NCI-H345 treated with DMSO at 0.1 percent for 48 hours (cell line): ENCODE results near the gene RUNX2.

Source experiments
- DNase-seq: peaks from one replicate; lab custom pipeline; 2025; ENCODE audit not compliant: unreplicated experiment; lab: John Stamatoyannopoulos, UW

RUNX2 gene

DNA sequence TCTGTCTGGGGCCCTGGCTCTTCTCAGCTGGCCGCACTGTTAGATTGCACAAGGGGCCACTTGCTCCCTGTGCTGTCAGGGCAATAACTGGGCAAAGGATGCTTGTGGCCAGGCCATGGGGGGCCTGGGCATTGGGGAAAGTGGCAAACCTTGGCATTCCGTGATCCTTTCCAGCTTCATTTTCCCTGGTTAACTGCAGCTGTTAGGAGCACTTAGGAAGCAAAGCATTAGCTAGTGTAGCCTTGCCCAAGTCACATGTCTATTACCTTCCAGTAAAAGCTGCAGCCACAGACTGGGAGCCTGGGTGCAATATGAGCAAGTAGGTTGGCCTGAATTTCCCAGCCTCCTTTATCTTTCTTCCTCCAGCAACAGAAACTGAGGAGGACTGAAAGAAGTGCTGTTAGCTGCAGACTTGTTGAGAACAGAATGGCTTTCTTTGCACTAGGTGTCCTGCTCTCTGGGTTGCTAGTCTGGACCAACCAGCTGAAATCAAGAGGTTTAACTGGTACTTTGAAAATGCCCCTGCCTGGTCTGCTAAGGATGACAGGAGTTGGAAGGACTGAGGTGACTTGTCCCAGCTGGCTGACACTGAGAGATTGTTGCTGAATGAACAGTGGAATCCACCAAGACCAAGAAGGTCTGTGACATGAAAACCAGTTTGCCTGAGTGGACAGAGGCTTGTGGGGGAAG is 361.9 kb downstream of the RUNX2 start:
- DNase-seq: no peak

DNA sequence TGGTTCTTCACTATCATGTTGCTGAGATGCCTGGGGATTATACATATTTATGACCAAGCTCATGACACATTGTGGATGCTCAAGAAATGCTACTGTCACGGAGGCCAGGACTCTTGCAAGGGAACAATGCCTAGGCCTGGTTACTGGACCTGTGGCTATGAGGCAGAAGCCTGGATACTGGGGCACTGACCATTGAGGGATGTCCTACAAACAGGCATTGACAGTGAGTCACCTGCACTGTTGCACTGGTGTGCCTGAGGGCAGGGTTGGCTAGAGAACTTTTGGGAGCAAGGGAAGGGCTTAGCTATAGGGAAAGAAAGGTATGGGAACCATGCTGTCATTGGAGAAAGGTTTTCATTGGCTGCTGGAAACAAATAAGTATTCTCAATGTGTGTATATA is 362.7 kb downstream of the RUNX2 start:
- no peak for DNase-seq

DNA sequence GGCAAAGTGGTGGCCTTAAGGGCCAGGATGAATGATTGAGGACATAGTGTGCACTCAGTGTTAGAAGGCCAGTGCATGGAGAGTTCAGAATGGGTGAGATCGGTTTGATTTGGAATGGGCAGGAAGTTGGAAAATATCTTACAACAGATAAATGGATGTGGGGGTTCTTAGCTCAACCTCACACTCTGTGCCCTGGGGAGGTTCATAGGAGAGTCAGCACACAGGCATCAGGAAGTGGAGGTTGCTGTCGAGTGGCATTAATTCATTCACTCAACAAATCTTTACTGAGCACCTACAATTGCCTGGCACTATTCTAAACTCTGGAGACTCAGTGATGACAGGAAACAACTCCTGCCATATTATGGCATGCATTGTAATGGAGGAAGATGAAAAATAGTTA is 363.3 kb downstream of the RUNX2 start:
- no peak for DNase-seq

DNA sequence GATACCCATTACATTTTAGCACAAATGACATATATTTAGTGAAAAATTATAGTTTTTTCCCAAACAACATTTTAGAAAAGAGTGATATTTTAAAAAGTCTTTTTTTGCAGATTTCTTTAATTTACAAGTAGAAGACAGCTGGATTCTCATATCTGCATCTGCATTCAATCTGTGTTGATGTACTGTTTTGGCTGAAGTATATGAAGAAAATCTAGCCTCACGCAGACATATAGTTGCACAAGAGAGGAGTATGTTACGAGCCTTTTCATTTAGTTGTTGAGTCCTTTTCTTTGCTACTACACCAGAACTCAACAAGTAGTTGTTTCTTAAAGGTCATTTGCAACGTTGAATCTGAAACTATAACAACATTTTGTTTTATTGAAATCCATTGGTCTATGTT is 363.9 kb downstream of the RUNX2 start:
- DNase-seq: no peak

DNA sequence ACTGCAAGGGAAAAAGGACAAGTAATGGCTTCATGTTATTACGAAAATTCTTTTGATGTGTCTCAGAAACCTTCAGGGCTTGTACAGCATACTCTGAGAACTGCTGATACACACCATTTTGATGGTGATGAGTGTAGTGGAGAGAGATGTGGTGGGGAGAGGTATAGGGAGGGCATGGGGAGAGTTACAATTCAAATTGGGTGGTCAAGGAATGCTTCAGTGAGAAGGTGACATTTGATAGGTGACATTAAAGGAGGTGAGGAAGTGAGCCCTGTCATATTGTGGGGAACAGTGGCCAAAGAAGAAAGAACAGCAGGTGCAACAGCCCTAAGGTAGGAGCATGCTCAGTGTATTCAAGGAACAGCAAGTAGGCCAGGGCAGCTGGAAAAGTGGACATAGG is 368.6 kb downstream of the RUNX2 start:
- DNase-seq: no peak

DNA sequence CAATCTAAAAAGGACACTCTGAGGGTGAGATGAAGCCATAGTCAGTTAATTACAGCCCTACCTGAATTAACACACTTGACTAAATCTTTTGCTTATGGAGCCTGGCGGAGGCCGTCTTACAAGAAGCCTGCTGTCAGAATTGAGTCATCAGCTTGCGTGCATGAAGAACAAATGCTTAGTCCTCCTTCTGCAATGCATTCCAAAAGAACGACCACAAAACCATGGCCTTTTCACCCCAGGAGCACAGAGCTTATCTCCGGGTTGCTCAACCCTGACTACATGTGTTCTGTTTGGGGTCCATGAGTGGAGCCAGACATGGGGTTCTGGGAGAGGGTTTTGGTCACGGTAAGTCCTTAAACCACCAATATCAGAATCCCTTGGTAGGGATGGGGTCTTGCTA is 369.5 kb downstream of the RUNX2 start:
- DNase-seq: no peak

DNA sequence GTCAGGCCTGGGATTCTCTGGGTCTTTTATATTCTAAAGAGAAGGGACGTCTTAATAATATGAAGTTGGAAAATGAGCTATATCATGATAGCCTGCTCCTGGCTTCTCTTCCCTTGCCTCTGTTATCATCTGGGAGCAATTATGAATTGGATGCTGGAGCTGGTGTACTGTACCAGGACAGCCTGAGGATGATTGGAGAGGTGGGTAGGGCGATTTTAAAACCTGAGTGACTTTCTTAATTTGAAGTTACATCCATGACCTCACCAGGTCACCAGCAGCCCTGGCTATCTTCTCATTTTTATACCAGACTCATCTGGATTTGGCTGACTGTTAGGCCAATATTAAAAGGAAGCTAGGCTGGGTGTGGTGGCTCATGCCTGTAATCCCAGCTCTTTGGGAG is 369.9 kb downstream of the RUNX2 start:
- DNase-seq: no peak

DNA sequence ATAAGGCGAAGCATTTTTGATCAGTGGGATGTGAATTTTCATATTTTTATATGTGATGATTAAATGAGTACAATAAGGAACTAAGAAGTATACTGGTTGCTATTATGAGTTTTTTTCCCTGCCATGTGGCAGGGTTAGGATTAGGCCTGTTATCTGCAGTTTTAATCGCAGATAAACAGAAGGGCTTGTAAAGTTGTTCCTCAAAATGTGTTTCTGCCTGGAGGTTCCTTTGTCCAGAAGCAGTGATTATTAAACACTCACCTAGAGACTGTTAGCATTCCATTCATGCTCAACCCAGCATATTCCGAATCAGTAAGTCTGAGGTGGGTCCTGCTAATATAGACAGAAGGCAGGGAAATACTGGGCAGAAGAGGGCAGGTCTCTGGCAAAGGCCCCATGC is 371.5 kb downstream of the RUNX2 start:
- no peak for DNase-seq

DNA sequence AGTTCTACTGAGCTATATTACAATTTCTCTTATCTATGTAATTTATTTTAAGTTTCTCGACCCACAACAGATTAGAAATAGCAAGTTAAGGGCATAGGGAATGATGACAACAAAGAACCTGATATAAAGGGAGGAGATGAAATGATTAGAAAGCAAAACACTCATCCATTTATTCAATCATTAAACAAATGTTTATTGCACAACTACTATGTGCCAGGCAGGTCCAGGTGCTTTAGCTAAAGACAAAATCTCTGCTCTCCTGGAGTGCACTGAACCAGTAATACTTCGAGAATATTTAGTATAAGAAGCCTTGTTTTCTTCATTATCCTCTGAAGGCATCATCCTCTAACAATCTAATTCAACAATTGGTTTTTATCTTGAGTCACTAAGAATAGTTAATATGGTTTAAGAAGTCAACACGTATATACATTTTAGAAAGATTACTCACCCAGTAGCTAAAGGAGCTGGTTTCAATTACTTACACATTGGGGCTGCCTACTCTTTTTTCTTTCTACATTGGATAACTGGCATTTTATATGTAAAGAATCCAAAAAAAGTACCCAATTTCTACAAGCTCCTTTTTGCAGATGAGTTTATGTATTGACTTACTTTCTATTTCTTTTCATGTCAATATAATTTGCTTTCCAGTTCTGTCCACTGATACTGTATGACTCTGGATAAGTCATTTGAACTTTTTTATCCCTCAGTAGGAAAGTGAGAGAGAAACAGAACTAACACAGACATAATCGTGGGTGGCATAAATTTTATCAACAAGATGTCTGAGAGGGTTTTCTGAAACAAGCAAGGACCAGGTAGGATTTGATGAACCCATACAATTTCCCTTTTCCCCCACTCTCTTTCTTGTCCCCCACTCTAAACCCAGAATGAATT is 375.0 kb downstream of the RUNX2 start:
- DNase-seq: no peak

DNA sequence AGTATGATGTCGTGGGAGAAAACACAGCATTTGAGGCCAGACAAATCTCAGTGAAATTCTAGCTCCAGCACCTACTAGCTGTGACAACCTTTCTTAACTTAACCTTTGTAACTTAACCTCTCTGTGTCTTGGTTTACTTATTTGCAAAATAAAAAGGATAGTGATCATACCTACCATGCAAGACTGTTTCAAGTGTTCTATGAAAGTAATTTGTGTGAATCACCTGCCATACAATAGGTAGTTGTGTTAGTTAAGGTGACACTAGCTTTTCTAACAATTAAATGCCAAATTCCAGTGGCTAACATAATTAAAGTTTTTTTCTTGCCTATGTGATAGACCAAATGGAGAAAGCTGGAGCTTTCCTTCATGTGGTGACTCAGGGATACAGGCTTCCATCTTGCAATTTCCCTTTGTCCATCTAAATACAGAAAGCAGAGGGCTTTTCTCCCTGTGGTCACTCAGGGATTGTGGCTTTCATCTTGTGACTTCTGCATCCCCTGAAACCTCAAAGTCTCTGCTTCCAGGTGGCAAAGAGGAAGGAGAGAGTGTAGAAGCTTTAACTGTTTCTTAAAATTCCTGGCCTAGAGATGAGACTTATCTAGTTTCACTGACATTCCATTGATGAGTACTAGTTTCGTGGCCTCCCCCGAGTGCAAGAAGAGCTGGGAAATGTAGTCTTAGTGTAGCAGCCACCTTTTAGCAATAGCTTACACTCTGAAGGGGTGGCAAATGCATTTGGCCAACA is 376.1 kb downstream of the RUNX2 start:
- no peak for DNase-seq

DNA sequence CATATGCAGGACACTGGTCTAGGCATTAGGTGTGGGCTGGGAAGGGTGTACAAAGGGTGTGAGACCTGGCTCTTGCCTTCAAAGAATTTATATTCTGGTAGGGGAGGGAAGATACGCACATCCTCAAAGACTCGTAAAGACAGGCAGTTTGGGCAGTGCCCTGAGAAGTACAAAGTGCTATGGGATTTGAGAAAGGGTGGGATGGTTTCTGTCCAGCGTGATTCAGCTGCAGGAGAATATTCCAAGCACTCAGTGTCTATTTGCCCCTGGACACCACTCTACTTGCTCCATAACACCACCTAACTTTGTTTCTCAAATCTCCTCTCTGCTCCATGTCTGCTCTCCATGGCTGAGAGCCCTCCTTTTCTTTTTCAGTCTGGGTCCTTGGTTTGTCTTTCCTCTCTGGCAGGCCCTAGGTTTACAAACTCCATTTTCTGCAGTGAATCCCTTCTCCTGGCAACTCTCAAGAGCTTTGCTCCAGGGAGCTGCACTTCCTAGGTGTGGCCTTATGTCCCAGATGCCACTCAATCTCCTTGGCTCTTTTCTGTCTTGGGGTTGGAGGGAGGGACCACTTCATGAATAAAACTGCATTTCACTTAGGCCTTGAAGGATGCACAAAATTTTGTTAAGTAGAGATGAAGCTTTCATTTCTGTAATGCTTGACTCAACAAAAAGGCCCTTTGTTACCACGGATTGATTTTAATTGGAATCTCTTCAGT is 377.2 kb downstream of the RUNX2 start:
- no peak for DNase-seq

DNA sequence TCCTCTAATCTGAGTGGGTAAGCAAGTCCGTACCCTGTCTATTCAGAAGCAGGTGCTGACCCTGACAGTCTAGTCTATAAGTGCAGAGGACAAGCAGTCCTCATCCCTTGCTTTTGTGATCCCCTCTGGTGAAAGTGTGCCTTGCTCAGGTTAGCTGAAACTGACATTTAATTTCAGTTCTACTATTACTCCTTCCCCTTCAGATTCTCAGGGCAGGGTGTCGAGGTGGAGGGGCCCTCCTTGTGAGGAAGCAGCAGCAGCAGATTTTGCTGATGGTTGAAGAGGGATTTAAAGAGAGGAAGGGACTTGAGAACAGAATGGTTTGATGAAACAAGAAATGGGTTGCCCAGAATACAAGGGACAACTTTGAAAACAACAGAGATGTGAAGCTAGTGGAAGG is 378.2 kb downstream of the RUNX2 start:
- DNase-seq: no peak

DNA sequence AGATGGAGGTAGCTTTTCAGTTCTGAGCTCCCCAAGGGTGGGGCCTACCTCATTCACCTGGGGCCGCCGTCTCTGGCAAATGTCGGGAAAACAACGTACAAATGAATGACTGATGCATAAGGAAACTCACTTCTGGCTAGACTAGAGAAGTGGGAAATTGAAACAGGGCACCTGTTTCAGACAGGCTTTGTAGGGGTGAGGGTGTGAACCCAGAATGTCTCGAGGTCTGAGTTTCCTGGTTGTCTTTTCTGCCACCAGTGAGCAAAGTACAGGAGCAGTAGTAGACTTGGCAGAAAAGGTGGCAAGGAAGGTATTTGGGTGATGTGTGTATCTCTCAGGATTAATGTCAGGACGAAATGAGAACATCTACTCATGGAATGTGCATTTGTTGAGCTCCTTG is 379.0 kb downstream of the RUNX2 start:
- no peak for DNase-seq

DNA sequence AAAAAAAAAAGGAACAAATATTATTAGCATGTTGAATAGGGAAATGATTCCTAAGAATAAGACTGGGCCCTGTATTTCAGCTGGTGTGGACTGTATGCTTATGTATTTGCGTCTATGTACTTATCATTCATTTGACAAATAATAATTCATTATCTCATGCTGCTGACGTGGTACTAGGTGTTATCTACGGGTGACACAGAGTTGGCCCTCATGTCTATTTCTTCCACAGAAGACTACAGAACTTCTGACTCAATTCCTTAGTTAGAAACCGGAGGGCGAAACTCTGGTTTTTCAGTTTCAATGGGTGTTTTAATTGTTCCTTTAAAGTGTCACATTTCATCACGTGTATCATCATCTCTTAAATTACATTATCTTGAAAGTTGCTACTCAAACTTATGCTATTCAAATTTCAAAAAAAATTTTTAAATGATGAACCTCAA is 381.7 kb downstream of the RUNX2 start:
- DNase-seq: no peak

DNA sequence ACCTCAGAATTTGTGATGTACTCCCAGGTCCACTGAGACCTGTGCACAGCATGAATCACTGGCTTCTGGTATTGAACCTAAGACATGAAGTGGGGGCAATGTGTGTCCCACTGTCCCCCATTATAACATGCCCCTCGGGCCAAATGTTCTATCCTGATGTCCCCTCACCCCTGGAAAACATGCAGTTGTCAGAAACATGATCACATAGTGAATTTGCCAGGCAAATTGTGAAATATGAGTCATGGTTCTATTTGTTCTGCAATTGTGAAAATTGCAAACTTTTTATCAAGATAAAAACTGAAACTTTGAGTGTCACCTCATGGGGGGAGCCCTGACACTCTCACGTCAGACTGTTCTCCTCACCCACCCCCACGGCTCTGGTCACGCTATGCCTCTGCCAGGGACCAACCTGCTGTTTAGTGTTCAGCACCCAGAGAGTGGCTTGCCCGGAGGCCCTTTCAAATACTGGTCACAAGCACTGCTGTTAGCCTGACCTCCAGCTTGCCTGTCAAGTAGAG is 382.2 kb downstream of the RUNX2 start:
- DNase-seq: no peak

DNA sequence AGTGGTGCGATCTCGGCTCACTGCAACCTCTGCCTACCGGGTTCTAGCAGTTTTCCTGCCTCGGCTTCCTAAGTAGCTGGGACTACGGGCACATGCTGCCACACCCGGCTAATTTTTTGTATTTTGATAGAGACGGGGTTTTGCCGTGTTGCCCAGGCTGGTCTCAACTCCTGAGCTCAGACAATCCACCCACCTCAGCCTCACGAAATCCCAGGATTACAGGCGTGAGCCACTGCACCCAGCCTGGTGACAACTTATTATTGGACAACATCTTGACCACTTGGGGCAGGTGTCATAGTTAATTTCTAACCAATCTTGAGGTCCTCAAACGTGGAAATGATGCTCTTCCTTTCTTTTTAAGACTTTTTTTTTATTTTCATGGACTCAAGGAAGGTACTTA is 383.9 kb downstream of the RUNX2 start:
- no peak for DNase-seq

DNA sequence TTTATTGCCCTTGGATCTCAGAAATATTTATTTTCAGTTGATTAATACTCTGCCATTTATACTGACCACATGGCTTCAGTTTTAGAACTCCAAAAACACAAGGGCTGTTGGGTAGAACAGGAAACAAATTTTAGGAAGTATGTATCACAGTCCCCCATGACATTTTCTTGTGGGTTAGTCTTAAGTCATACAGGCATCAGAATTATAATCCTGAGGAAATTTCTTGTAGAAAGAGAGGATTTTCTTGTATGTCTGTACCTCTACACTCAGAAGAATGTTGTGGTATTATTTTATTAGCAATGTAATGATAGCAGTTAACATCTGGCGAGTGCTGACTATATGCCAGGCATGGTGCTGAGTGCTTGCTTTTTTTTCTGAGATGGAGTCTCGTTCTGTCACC is 384.7 kb downstream of the RUNX2 start:
- no peak for DNase-seq
